GDM1 (cell line): ENCODE data around the gene CREB3L2.
"Not testable (repeated sequence)": the region's sequence is repeated elsewhere in the genome, so short reads cannot be mapped to it uniquely, and the experiment has no call there.

Experiments
- DNase-seq: peaks from one replicate; lab custom pipeline; 2025; lab: John Stamatoyannopoulos, UW

Gene CREB3L2

GRCh38 chr7:137987968-137988367, 13.9 kb downstream of the CREB3L2 start:
- DNase-seq, result no peak

GRCh38 chr7:137987563-137987962, 14.3 kb downstream of the CREB3L2 start:
- no peak for DNase-seq

DNA sequence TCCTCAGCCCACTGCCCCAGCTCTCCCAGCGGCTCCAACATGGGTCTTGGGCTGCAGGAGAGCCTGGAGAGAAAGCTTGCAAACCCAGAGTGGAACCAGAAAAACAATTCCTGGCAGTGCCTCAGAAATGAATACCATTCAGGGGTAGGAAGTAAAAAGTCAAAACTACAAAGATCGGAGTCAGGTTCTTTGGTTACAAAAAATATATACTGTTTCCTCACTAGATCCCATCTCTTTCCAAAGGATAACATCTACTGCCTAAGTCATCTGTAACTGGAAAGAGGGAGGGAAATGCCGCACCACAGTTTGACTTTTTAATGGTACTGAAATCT, 14.9 kb downstream of the CREB3L2 start:
- DNase-seq, result no peak

DNA sequence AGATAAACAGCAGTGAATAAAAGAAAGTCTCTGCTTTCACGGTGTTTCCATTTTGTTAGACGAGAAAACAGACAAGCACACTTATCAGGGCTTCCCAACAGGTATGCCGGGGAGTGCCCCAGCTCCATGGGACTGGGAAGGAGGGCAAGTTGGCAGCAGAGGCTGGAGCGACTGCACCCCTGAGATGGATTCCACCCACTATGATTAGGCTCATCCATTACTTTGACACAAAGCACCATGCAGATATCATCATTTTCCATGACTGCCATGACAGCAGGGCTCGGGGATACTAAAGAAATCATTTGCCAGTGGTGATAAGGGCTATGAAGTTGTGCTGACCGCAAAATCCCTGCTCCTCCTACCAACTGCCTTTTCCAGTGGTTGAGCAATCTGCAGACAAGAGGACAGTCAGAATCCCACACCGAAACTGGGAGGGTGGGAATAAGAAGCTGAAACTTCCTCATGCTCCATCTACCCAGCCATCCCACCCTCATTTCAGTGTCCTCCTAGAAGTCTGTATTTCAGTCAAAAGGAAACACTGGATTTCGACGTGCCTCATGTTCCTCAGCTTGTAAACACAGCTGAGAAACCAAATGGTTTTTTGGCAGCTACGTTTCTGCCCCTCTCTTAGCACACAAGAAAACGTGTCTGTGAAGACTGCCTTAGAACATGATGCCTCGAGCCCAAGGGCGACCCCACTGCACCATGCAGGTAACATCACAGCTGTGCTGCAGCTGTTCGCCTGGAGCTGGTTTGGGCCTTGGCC, 15.5 kb downstream of the CREB3L2 start:
- no peak for DNase-seq

DNA sequence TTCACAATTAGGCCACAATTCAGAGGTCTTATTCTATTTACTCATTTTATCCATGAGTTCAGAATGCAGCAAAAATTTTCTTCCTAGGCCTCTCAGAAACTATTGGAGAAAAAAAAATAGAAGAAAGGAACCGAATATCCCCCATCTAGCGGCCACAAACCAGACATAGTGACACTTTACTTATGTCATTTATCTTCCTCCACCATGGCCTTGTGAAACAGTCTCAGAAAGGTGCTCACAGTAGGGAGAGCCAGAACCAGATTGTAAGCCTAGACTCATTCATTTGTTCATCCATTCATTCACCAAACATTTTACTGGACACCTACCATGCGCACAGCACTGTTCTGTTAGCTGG, 16.0 kb downstream of the CREB3L2 start:
- no peak for DNase-seq

DNA sequence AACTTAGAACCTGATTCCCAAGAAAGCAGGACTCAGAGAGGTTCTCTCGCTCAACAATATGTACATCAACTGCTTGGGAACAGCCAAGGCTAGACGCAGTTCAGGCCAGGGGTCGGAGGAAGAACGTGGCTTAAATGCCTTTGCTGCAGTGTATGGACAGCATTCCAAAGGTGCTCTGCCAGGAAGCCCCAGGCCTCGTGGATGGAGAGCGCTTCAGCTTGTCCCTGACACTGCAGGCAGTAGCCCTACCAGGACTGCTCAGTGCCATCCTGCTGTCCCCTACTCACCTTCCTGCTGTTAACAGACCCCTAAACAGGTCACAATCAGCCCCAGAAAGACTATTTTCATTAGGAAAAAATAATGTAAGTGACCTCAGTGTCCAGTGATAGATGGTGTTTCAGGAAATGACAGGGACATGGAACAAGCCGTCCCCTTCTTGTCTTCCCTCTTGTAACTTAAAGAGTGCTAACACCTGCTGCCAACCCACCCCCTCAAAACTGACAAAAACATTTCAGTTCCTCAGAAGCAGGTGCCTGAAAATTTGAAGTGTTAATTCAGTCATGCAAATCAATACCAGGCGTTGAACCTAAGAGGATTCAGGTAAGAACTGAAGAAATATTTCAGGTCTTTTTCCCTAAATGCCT, 16.5 kb downstream of the CREB3L2 start:
- DNase-seq, result no peak

GRCh38 chr7:137984181-137985041, 17.5 kb downstream of the CREB3L2 start:
- no peak for DNase-seq

- DNase-seq, result no peak
Measured at GRCh38 chr7:137983323-137984008, 18.4 kb downstream of the CREB3L2 start.

GRCh38 chr7:137982394-137982793, 19.5 kb downstream of the CREB3L2 start:
- not testable (repeated sequence) for DNase-seq

GRCh38 chr7:137981668-137982067, 20.2 kb downstream of the CREB3L2 start:
- no peak for DNase-seq

GRCh38 chr7:137981175-137981574, 20.7 kb downstream of the CREB3L2 start:
- DNase-seq, result no peak

DNA sequence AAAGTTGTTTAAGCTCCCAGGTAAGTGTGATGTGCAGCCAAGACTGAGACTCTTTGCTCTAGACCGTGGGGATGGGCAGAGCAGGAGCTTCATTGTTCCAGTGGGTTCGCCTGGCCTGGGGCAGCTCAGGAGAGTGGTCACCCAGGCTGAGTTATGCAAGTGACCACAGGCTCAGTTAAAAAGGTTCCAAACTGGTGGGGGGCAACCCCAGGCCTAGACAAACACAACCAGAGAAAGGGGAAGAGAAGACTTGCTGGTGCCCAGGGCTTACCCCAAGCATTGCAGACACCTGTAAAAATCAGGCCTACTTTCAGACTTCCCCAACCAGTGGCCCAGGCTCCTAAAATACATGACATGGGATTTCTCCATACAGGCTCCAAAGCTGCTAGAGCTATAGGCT, 21.6 kb downstream of the CREB3L2 start:
- DNase-seq, result no peak

- no peak for DNase-seq
Measured at GRCh38 chr7:137978464-137979237, 23.2 kb downstream of the CREB3L2 start.

DNA sequence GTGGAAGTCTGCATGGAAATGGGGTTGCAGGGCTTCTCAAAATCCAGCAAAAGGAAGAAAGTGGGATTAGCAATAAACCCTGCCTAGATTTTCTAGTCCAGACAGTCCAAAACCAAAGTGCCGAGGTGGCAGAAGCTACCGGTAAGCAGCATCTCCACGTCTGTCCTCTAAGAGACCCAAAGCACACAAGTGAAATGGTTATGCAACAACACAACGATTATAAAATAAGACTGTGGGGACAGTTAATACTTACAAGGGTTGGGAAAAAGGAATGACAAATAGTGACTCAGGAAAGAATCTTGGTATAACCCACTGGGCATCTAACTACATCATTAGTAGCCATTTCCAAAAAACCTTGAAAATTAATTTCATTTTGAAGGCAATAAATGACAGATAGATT, 24.7 kb downstream of the CREB3L2 start:
- DNase-seq, result no peak

DNA sequence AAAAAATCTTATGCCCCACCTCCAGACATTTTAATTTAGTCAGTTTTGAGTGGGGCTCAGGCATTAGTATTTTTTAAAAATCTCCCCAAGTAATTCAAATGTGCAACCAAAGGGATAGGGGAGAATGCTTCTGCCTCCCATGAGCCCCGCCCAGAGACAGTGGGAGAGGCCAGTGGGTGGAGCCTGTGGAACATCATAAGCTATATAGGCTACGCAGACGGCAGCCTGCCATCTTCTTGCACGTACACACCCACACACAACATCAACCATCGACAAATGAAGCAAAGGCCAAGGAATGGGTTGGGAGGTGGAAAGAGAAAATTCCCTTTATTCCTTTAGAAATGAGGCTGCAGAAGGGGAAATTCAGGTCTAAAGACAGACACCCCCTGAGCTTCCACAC, 25.2 kb downstream of the CREB3L2 start:
- no peak for DNase-seq

- DNase-seq, result no peak
Measured at GRCh38 chr7:137976232-137976631, 25.7 kb downstream of the CREB3L2 start.

DNA sequence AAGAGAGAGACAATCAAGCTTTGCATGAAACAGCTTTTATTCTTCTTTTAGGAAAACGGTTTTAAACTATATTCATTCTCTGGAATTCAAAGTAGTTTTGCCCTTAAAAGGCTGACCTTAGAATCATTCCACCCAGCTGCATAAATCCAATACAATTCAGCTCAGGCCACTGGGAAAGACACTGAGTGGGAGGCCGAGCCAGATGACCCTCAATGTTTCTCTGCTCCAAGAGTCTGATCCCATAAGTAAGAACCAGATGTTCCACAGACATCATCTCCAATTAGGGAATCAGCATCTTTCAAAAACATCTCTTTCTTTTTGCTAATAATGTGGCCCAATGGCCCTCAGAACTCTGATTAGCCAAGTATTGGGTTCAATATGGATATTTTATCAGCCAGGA, 26.1 kb downstream of the CREB3L2 start:
- no peak for DNase-seq

GRCh38 chr7:137975221-137975620, 26.7 kb downstream of the CREB3L2 start:
- DNase-seq, result no peak

- no peak for DNase-seq
Measured at GRCh38 chr7:137974766-137975165, 27.1 kb downstream of the CREB3L2 start.

DNA sequence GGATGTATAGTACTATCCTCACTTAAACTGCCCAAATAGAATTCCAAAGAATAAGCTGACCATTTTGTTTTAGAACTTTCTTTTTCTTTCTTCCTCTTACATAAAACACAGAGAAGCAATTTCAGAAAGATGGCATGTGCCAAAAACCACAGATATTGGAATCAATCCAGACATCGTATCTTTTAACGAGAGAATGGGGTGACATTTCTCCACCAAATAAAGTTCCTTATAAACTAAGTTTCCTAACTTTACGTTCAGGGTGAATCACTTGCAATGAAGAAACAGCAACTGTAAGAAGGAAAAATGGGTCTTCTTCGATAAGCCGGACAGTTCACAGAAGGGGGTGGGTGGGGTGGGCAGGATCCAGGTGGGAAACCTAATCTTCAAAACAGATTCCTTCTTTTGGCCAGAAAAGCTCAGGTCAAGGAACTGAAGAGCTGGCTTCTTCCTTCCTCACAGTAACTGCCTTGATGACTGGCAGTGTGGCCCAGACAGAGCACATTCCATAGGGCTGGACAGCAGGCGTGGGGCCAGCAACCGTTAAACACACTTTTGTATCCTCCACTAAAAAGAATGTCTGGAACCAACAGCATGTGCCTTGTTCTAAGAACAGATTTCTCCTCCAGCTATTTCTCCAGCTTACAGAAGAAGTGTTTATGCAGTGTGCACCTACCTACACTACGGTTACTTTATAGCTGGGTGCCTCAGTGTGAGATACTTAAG, 31.5 kb downstream of the CREB3L2 start:
- DNase-seq, result no peak

DNA sequence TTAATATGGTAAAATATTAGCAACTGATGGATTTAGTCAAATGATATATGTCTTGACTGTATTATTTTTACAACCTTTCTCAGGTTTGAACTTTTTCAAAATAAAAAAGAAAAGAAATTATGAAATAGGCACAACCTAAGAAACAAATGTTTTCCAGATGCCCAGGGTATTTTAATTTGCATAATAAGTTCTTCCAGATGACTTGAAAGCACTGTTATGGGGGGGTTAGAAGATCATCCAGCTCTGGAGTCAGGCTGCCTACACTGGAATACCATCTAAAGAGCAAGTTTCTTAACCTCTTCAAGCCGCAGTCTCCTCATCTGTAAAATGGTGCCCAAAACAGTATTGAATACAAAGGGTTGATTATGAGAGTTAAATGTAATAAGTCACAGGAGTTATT, 32.1 kb downstream of the CREB3L2 start:
- no peak for DNase-seq
